Measurements from ENCODE around the gene AFDN. TPM values are rescaled to one million over a fixed set of nuclear protein-coding genes. Genes with fewer than 3 reads are reported as not detected.
"Not testable (repeated sequence)": the region's sequence is repeated elsewhere in the genome, so short reads cannot be mapped to it uniquely, and the experiment has no call there.

Gene AFDN
- total RNA-seq, 1 experiment from 2014 or later: 182 TPM

DNA sequence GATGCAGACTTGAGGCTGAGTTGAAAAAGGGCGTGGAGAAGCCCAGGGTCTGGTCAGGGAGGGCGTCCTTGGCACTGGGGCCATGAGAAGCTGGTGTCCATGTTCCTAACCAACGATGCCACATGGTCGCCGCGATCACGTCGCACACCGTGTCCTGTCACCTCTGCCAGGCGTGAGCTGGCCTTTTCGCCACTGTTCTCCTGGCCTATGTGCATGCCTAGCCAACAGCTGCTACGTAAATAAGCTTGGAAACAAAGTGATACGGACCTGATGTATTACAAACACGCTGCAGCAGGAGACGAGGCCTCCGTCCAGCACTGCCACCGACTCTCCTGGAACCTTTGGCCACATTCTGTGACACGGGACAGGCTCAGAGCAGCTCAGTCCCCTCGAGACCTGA lies 148.7 kb downstream of the AFDN start (continued):
- TF ChIP-seq, protein P1, sequence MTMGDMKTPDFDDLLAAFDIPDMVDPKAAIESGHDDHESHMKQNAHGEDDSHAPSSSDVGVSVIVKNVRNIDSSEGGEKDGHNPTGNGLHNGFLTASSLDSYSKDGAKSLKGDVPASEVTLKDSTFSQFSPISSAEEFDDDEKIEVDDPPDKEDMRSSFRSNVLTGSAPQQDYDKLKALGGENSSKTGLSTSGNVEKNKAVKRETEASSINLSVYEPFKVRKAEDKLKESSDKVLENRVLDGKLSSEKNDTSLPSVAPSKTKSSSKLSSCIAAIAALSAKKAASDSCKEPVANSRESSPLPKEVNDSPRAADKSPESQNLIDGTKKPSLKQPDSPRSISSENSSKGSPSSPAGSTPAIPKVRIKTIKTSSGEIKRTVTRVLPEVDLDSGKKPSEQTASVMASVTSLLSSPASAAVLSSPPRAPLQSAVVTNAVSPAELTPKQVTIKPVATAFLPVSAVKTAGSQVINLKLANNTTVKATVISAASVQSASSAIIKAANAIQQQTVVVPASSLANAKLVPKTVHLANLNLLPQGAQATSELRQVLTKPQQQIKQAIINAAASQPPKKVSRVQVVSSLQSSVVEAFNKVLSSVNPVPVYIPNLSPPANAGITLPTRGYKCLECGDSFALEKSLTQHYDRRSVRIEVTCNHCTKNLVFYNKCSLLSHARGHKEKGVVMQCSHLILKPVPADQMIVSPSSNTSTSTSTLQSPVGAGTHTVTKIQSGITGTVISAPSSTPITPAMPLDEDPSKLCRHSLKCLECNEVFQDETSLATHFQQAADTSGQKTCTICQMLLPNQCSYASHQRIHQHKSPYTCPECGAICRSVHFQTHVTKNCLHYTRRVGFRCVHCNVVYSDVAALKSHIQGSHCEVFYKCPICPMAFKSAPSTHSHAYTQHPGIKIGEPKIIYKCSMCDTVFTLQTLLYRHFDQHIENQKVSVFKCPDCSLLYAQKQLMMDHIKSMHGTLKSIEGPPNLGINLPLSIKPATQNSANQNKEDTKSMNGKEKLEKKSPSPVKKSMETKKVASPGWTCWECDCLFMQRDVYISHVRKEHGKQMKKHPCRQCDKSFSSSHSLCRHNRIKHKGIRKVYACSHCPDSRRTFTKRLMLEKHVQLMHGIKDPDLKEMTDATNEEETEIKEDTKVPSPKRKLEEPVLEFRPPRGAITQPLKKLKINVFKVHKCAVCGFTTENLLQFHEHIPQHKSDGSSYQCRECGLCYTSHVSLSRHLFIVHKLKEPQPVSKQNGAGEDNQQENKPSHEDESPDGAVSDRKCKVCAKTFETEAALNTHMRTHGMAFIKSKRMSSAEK (CRISPR knock-in tag; IDR thresholded peaks at IDR 0.05; ENCODE audit: borderline replicate concordance): no peak

GRCh38 chr6:167976116-167976657 lies 149.5 kb downstream of the AFDN start:
- POLR2A ChIA-PET; DNase-seq (ENCODE audit: low spot score); CTCF ChIA-PET; H3K27me3 Mint-ChIP-seq (ENCODE audit: low read depth); H3K27ac Mint-ChIP-seq; H3K36me3 Mint-ChIP-seq; H3K4me3 Mint-ChIP-seq; H3K9me3 Mint-ChIP-seq; ATAC-seq: not testable (repeated sequence)
- peaks cover 32% of the 10 kb centered on the region for H3K4me1 Mint-ChIP-seq

- no peak for DNase-seq (ENCODE audit: low spot score)
- H3K4me3 Mint-ChIP-seq: no peak overlapping the region
- no peak for TF ChIP-seq RELA (CRISPR knock-in tag; IDR thresholded peaks at IDR 0.05; ENCODE audit: borderline replicate concordance)
- H3K36me3 Mint-ChIP-seq: peaks cover 5% of the 10 kb centered on the region
- ChIA-PET POLR2A (no interaction called here), CTCF (no interaction called here)
- H3K4me1 Mint-ChIP-seq: peaks cover 32% of the 10 kb centered on the region
- ATAC-seq: no peak
- no peak overlapping the region for H3K27ac Mint-ChIP-seq
- no peaks in the 10 kb centered on the region for H3K9me3 Mint-ChIP-seq
- no peaks in the 10 kb centered on the region for H3K27me3 Mint-ChIP-seq (ENCODE audit: low read depth)
These were observed 150.0 kb downstream of the AFDN start for GRCh38 chr6:167976708-167977107.

DNA sequence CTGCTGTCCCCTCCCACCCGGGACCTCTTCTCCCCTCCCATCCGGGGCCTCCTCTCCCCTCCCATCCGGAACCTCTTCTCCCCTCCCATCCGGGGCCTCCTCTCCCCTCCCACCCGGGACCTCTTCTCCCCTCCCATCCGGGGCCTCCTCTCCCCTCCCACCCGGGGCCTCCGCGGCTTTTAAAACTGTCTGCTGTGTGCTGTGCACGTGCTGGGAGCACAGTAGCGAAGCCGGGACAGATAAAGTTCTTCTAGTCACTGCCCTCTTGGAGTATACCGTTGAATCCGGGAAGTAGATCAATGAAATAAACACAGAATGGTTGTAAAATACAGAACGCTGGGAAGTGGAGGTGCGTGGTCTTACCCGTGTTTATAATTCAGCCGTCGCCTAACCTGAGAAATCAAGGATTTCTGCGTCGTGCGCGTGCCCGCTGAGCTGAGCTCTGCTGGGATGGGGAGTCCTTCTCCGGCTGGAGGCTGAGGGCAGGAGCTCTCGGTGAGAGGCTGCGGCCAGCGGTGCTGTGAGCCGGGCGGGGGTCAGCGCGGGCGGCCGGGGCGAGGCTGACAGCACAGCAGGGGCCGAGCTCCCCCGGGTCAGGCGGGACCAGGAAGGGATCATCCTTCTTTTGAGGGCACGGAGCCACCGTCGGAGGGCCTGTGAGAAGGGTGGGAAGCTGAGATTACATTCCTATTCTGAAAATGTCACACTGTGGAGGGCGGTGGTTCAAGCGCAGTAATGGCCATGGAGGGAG lies 151.2 kb downstream of the AFDN start:
- Mint-ChIP-seq H3K4me3 (no peak overlapping the region), H3K27me3 (ENCODE audit: low read depth) (no peaks in the 10 kb centered on the region), H3K27ac (no peak overlapping the region), H3K9me3 (no peaks in the 10 kb centered on the region), H3K4me1 (peaks cover 21% of the 10 kb centered on the region), H3K36me3 (peaks cover 3% of the 10 kb centered on the region; the same call in 1 of the 2 replicates)
- POLR2A ChIA-PET: no interaction called here
- TF ChIP-seq CBFB (CRISPR knock-in tag; IDR thresholded peaks at IDR 0.05; ENCODE audit: low read depth) (no peak), USF2 (CRISPR knock-in tag; IDR thresholded peaks at IDR 0.05) (no peak), FOXK1 (CRISPR knock-in tag; IDR thresholded peaks at IDR 0.05) (no peak), CREB1 (CRISPR knock-in tag; IDR thresholded peaks at IDR 0.05) (no peak)
- TF ChIP-seq, protein P2, sequence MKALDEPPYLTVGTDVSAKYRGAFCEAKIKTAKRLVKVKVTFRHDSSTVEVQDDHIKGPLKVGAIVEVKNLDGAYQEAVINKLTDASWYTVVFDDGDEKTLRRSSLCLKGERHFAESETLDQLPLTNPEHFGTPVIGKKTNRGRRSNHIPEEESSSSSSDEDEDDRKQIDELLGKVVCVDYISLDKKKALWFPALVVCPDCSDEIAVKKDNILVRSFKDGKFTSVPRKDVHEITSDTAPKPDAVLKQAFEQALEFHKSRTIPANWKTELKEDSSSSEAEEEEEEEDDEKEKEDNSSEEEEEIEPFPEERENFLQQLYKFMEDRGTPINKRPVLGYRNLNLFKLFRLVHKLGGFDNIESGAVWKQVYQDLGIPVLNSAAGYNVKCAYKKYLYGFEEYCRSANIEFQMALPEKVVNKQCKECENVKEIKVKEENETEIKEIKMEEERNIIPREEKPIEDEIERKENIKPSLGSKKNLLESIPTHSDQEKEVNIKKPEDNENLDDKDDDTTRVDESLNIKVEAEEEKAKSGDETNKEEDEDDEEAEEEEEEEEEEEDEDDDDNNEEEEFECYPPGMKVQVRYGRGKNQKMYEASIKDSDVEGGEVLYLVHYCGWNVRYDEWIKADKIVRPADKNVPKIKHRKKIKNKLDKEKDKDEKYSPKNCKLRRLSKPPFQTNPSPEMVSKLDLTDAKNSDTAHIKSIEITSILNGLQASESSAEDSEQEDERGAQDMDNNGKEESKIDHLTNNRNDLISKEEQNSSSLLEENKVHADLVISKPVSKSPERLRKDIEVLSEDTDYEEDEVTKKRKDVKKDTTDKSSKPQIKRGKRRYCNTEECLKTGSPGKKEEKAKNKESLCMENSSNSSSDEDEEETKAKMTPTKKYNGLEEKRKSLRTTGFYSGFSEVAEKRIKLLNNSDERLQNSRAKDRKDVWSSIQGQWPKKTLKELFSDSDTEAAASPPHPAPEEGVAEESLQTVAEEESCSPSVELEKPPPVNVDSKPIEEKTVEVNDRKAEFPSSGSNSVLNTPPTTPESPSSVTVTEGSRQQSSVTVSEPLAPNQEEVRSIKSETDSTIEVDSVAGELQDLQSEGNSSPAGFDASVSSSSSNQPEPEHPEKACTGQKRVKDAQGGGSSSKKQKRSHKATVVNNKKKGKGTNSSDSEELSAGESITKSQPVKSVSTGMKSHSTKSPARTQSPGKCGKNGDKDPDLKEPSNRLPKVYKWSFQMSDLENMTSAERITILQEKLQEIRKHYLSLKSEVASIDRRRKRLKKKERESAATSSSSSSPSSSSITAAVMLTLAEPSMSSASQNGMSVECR (CRISPR knock-in tag; IDR thresholded peaks at IDR 0.05; ENCODE audit: borderline replicate concordance): no peak
- ATAC-seq: no peak
- CTCF ChIA-PET: interaction anchor here (1.5 kb wide), 1 partner anchor 10 kb away, joined by 4 read pairs; no protein-coding TSS in a partner anchor
- no peak for DNase-seq (ENCODE audit: low spot score)
